DOHH2 (cell line): ENCODE data around the gene TSHZ3.

Source experiments
- H3F3A ChIP-seq: fragments of 200-600 bp; sonication (generic), shearing (Covaris generic); 2 replicates; pipeline ENCODE4 v1.6.0; 2016; ENCODE audit warnings: antibody characterized with exemption, mild to moderate bottlenecking; ENCODE audit not compliant: control insufficient read depth, insufficient read depth
- H3K27ac ChIP-seq: fragments of 200-600 bp; sonication (generic); 2 replicates; pipeline ENCODE4 v1.5.1; 2014; ENCODE audit warnings: low read depth, mild to moderate bottlenecking, low read length, moderate library complexity
- H3K27me3 ChIP-seq: fragments of 200-600 bp; sonication (generic); 2 replicates; pipeline ENCODE4 v1.6.1; 2014; ENCODE audit warnings: mild to moderate bottlenecking, low read length, mixed read lengths; ENCODE audit not compliant: control insufficient read depth
- H3K36me3 ChIP-seq: fragments of 200-600 bp; sonication (generic); 2 replicates; pipeline ENCODE4 v1.6.1; 2014; ENCODE audit warnings: mild to moderate bottlenecking, low read length, moderate library complexity, mixed read lengths; ENCODE audit not compliant: control insufficient read depth
- H3K4me1 ChIP-seq: fragments of 200-600 bp; sonication (generic); 2 replicates; pipeline ENCODE4 v1.6.1; 2014; ENCODE audit warnings: mild to moderate bottlenecking, low read length, mixed read lengths; ENCODE audit not compliant: control insufficient read depth
- H3K4me2 ChIP-seq: fragments of 200-600 bp; sonication (generic); 2 replicates; pipeline ENCODE4 v1.6.0; 2014; ENCODE audit warnings: mild to moderate bottlenecking, low read length, moderate library complexity
- H3K4me3 ChIP-seq: fragments of 200-600 bp; sonication (generic); 2 replicates; pipeline ENCODE4 v1.5.1; 2014; ENCODE audit warnings: mild to moderate bottlenecking, low read length, mixed read lengths
- H3K79me2 ChIP-seq: fragments of 200-600 bp; sonication (generic); 2 replicates; pipeline ENCODE4 v1.6.1; 2014; ENCODE audit warnings: mild to moderate bottlenecking, low read length, mixed read lengths; ENCODE audit not compliant: control insufficient read depth
- H3K9me2 ChIP-seq: fragments of 200-600 bp; sonication (generic); replicated peaks from 2 replicates; pipeline ENCODE4 v1.6.1; 2014; ENCODE audit warnings: mild to moderate bottlenecking, low read length, mixed read lengths; ENCODE audit not compliant: control insufficient read depth
- H3K9me3 ChIP-seq: fragments of 200-600 bp; sonication (generic); 2 replicates; pipeline ENCODE4 v1.6.1; 2014; ENCODE audit warnings: antibody characterized with exemption, low read length, mixed read lengths; ENCODE audit not compliant: control insufficient read depth, insufficient read depth
- H4K20me1 ChIP-seq: fragments of 200-600 bp; sonication (generic); 2 replicates; pipeline ENCODE4 v1.6.0; 2014; ENCODE audit warnings: low read depth, mild to moderate bottlenecking, antibody characterized with exemption, low read length, moderate library complexity; ENCODE audit not compliant: control insufficient read depth, insufficient read depth
- CTCF ChIP-seq: fragments of 200-600 bp; sonication (generic); IDR thresholded peaks from one replicate; pipeline ENCODE4 v1.5.1; 2014; ENCODE audit warnings: antibody characterized with exemption, mild to moderate bottlenecking, low read depth, low read length; ENCODE audit not compliant: poor library complexity, severe bottlenecking
- EZH2phosphoT487 ChIP-seq: fragments of 200-600 bp; sonication (generic); IDR thresholded peaks from 2 replicates; pipeline ENCODE4 v1.6.1; 2017; ENCODE audit warnings: borderline replicate concordance, mild to moderate bottlenecking, antibody characterized with exemption, low read length, moderate library complexity, mixed read lengths

The TSHZ3 gene

DNA sequence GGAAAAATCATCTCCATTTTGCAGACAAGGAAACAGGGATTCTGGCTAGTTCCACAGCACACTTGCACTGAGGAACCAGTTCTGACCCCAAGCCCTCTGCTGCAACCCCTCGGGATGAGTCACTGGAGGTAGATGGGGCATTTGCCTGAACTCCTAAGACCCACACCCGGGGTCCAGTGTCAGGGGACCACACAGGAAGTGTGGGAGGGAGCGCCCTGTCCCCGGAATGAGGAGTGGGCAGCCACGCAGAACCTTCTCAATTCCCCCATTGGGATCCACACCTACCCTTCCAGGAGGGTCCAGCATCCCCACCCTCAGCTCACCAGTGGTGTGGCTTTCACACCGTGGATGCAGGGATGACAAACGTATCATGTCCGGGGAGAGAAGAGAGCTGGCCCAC lies 62.7 kb downstream of the TSHZ3 start:
- Histone ChIP-seq H4K20me1 (no peaks in the 10 kb centered on the region), H3K4me2 (no peak overlapping the region), H3K36me3 (no peaks in the 10 kb centered on the region), H3K27ac (no peak overlapping the region), H3K27me3 (no peaks in the 10 kb centered on the region), H3K9me2 (no peaks in the 10 kb centered on the region), H3F3A (no peaks in the 10 kb centered on the region), H3K79me2 (no peaks in the 10 kb centered on the region), H3K4me1 (no peaks in the 10 kb centered on the region), H3K9me3 (peaks cover 6% of the 10 kb centered on the region; the same call in 1 of the 2 replicates), H3K4me3 (no peak overlapping the region)
- TF ChIP-seq CTCF: no peak
- no peak for TF ChIP-seq EZH2phosphoT487

DNA sequence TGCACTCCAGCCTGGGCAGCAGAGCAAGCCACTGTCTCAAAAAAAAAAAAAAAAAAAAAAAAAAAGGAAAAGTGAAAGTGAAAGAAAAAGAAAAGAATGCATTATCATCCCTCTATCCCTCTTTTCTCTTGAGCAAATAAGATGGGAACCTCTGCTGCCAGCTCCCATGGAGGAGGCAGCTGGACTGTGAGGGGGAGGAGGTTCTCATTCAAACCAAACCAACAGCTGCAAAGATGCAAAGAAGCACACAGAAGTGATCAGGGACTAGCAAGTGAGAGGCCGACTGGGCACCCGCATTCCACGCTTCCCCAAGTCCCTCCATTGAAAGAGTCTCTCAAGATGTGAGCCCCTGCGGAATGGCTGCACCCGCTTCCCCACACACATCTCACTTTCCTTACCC lies 63.5 kb downstream of the TSHZ3 start:
- H3K79me2 ChIP-seq: no peaks in the 10 kb centered on the region
- TF ChIP-seq CTCF: no peak
- no peak for TF ChIP-seq EZH2phosphoT487
- H3K27ac ChIP-seq: no peak overlapping the region
- peaks cover 9% of the 10 kb centered on the region; the same call in 1 of the 2 replicates for H3K9me3 ChIP-seq
- no peak overlapping the region for H3K4me2 ChIP-seq
- no peaks in the 10 kb centered on the region for H3K4me1 ChIP-seq
- no peaks in the 10 kb centered on the region for H3K27me3 ChIP-seq
- H3K36me3 ChIP-seq: no peaks in the 10 kb centered on the region
- no peak overlapping the region for H3K4me3 ChIP-seq
- no peaks in the 10 kb centered on the region for H3K9me2 ChIP-seq
- no peaks in the 10 kb centered on the region for H3F3A ChIP-seq
- H4K20me1 ChIP-seq: no peaks in the 10 kb centered on the region

DNA sequence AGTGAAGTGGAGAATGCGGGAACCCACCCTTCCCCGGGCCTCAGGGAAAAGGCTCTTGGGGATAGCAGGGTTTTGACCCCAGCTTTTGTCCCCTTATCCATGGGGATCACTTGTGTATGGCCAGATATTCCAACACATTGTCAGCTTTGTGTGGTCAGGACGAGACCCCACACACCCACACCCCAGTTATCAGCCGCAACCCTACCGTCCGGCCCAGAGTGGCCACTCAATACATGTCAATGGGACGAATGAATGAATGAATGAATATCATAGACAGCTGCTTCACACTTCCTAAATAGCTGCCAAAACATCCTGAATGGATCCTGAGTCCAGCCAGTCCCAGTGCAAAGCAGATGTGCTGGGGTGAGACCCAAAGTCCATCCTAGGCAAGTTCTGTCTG lies 64.6 kb downstream of the TSHZ3 start:
- H3K27ac ChIP-seq: no peak overlapping the region
- no peaks in the 10 kb centered on the region for H3F3A ChIP-seq
- no peaks in the 10 kb centered on the region for H3K36me3 ChIP-seq
- peaks cover 3% of the 10 kb centered on the region; the same call in 1 of the 2 replicates for H3K9me3 ChIP-seq
- no peaks in the 10 kb centered on the region for H3K27me3 ChIP-seq
- no peaks in the 10 kb centered on the region for H3K79me2 ChIP-seq
- no peaks in the 10 kb centered on the region for H3K9me2 ChIP-seq
- H3K4me2 ChIP-seq: no peak overlapping the region
- TF ChIP-seq CTCF (no peak), EZH2phosphoT487 (no peak)
- no peaks in the 10 kb centered on the region for H3K4me1 ChIP-seq
- H3K4me3 ChIP-seq: no peak overlapping the region
- no peaks in the 10 kb centered on the region for H4K20me1 ChIP-seq
